Kidney tubule cell (primary cell): Measurements from ENCODE around the gene SKI.
A peak's percentile ranks its signal among the peaks of the same experiment; 100 is the strongest.
"Not testable (repeated sequence)": the region's sequence is repeated elsewhere in the genome, so short reads cannot be mapped to it uniquely, and the experiment has no call there.

Experiments used
- DNase-seq: peaks from one replicate; pipeline ENCODE4 v3.0.0-alpha.2; 2018; ENCODE audit warnings: low spot score

SKI gene

GRCh38 chr1:2322065-2322571, 94.0 kb downstream of the SKI start:
- DNase-seq, result peak; percentile 93

GRCh38 chr1:2322581-2323211, 94.6 kb downstream of the SKI start:
- peak; percentile 63 for DNase-seq

- DNase-seq, result no peak
These were observed 95.4 kb downstream of the SKI start for GRCh38 chr1:2323451-2323974.

- no peak for DNase-seq
These were observed 96.6 kb downstream of the SKI start for GRCh38 chr1:2324553-2325366.

GRCh38 chr1:2326524-2326923, 98.4 kb downstream of the SKI start:
- no peak for DNase-seq

- DNase-seq, result not testable (repeated sequence)
These were observed 99.0 kb downstream of the SKI start for GRCh38 chr1:2327162-2327561.

GRCh38 chr1:2327841-2328240, 99.7 kb downstream of the SKI start:
- DNase-seq, result no peak

GRCh38 chr1:2328676-2329455, 100.7 kb downstream of the SKI start:
- DNase-seq, result no peak

- no peak for DNase-seq
These were observed 101.9 kb downstream of the SKI start for GRCh38 chr1:2330035-2330434.

- peak; percentile 38 for DNase-seq
These were observed 102.5 kb downstream of the SKI start for GRCh38 chr1:2330519-2331199.

- no peak for DNase-seq
These were observed 103.1 kb downstream of the SKI start for GRCh38 chr1:2331200-2331544.

GRCh38 chr1:2331580-2331979, 103.5 kb downstream of the SKI start:
- DNase-seq, result not testable (repeated sequence)

- no peak for DNase-seq
These were observed 106.2 kb downstream of the SKI start for GRCh38 chr1:2334366-2334765.

GRCh38 chr1:2334883-2335534, 106.9 kb downstream of the SKI start:
- no peak for DNase-seq

- no peak for DNase-seq
These were observed 107.8 kb downstream of the SKI start for GRCh38 chr1:2335721-2336455.

GRCh38 chr1:2336499-2336898, 108.4 kb downstream of the SKI start:
- DNase-seq, result no peak

GRCh38 chr1:2337081-2337480, 109.0 kb downstream of the SKI start:
- DNase-seq, result no peak

GRCh38 chr1:2337501-2337900, 109.4 kb downstream of the SKI start:
- no peak for DNase-seq

- DNase-seq, result no peak
These were observed 111.3 kb downstream of the SKI start for GRCh38 chr1:2339206-2340085.
